Mesenchymal stem cell (in vitro differentiated cells and primary cell): ENCODE results near the gene AKIRIN2.

ENCODE experiments used
- DNase-seq: peaks from one replicate; pipeline ENCODE4 v3.0.0-alpha.2; 2013
- H2AFZ ChIP-seq: one replicate; pipeline ENCODE4 v1.6.1; 2013; ENCODE audit warnings: low read depth, mild to moderate bottlenecking, control low read depth, inconsistent platforms, low read length, moderate library complexity
- H2AK5ac ChIP-seq: 2 replicates; pipeline ENCODE4 v1.6.1; 2013; ENCODE audit warnings: low read length, moderate library complexity, mild to moderate bottlenecking, inconsistent platforms; ENCODE audit not compliant: severe bottlenecking
- H2BK120ac ChIP-seq: one replicate; pipeline ENCODE4 v1.6.1; 2013; ENCODE audit warnings: low read depth, mild to moderate bottlenecking, inconsistent platforms, low read length, moderate library complexity
- H2BK12ac ChIP-seq, 2 experiments: one replicate each; pipeline ENCODE4 v1.6.1; 2013; ENCODE audit warnings: inconsistent platforms in 2 of 2, low read length in 2 of 2, mild to moderate bottlenecking in 2 of 2, moderate library complexity in 2 of 2, control low read depth in 1 of 2
- H2BK15ac ChIP-seq: one replicate; pipeline ENCODE4 v1.6.1; 2013; ENCODE audit warnings: mild to moderate bottlenecking, low read depth, inconsistent platforms; ENCODE audit not compliant: poor library complexity, severe bottlenecking
- H2BK5ac ChIP-seq: 2 replicates; pipeline ENCODE4 v1.6.1; 2013; ENCODE audit warnings: low read depth, mild to moderate bottlenecking, low read length, control low read depth, inconsistent platforms; ENCODE audit not compliant: poor library complexity, severe bottlenecking
- H3K14ac ChIP-seq, 2 experiments: one replicate each; pipeline ENCODE4 v1.6.1; 2013; ENCODE audit warnings: inconsistent platforms in 2 of 2, low read length in 2 of 2, control low read depth in 1 of 2, mild to moderate bottlenecking in 1 of 2, moderate library complexity in 1 of 2
- H3K18ac ChIP-seq, 2 experiments: one replicate each; pipeline ENCODE4 v1.6.1; 2013; ENCODE audit warnings: inconsistent platforms in 2 of 2, low read length in 2 of 2, control low read depth in 1 of 2, low read depth in 1 of 2, mild to moderate bottlenecking in 1 of 2
- H3K23ac ChIP-seq, 2 experiments: one replicate each; pipeline ENCODE4 v1.6.1; 2013; ENCODE audit warnings: inconsistent platforms in 2 of 2, low read length in 2 of 2, mild to moderate bottlenecking in 2 of 2, moderate library complexity in 2 of 2, control low read depth in 1 of 2
- H3K27ac ChIP-seq: 2 replicates; pipeline ENCODE4 v1.5.1; 2013; ENCODE audit warnings: mild to moderate bottlenecking, moderate library complexity, low read length, control low read depth, inconsistent platforms; ENCODE audit not compliant: poor library complexity, severe bottlenecking
- H3K27me3 ChIP-seq, 2 experiments: 2 replicates each; pipeline versions ENCODE4 v1.6.1 to v1.7.0; 2013; ENCODE audit warnings: low read length in 2 of 2, mild to moderate bottlenecking in 2 of 2, moderate library complexity in 2 of 2, control low read depth in 1 of 2, inconsistent platforms in 1 of 2; ENCODE audit not compliant: control insufficient read depth in 1 of 2, insufficient read depth in 1 of 2
- H3K36me3 ChIP-seq, 2 experiments: 2 replicates each; pipeline versions ENCODE4 v1.6.1 to v1.7.0; 2013; ENCODE audit warnings: low read length in 2 of 2, control low read depth in 1 of 2, inconsistent platforms in 1 of 2, low read depth in 1 of 2, mild to moderate bottlenecking in 1 of 2; ENCODE audit not compliant: insufficient read depth in 2 of 2, control insufficient read depth in 1 of 2
- H3K4ac ChIP-seq, 2 experiments: one replicate each; pipeline ENCODE4 v1.6.1; 2013; ENCODE audit warnings: inconsistent platforms in 2 of 2, low read length in 2 of 2, mild to moderate bottlenecking in 2 of 2, moderate library complexity in 2 of 2, control low read depth in 1 of 2, low read depth in 1 of 2
- H3K4me1 ChIP-seq: 2 replicates; pipeline ENCODE4 v1.6.1; 2013; ENCODE audit warnings: low read depth, low read length, control low read depth; ENCODE audit not compliant: control insufficient read depth, insufficient read depth
- H3K4me2 ChIP-seq: 2 replicates; pipeline ENCODE4 v1.6.1; 2013; ENCODE audit warnings: low read length, mild to moderate bottlenecking, inconsistent platforms; ENCODE audit not compliant: poor library complexity, severe bottlenecking
- H3K4me3 ChIP-seq, 2 experiments: 2 replicates each; pipeline versions ENCODE4 v1.5.1 to v1.7.0; 2013; ENCODE audit warnings: low read length in 2 of 2, mild to moderate bottlenecking in 2 of 2, control low read depth in 1 of 2, low read depth in 1 of 2; ENCODE audit not compliant: insufficient read depth in 1 of 2
- H3K79me1 ChIP-seq: replicated peaks from 2 replicates; pipeline ENCODE4 v1.6.1; 2013; ENCODE audit warnings: mild to moderate bottlenecking, control low read depth, low read length, inconsistent platforms; ENCODE audit not compliant: poor library complexity, severe bottlenecking
- H3K9ac ChIP-seq: 2 replicates; pipeline ENCODE4 v1.7.0; 2013; ENCODE audit warnings: mild to moderate bottlenecking, low read length, moderate library complexity
- H3K9me3 ChIP-seq: 2 replicates; pipeline ENCODE4 v1.7.0; 2013; ENCODE audit warnings: mild to moderate bottlenecking, low read length; ENCODE audit not compliant: control insufficient read depth
- H4K8ac ChIP-seq: one replicate; pipeline ENCODE4 v1.6.1; 2013; ENCODE audit warnings: inconsistent platforms, mild to moderate bottlenecking, low read length, moderate library complexity
- H4K91ac ChIP-seq: one replicate; pipeline ENCODE4 v1.6.1; 2013; ENCODE audit warnings: mild to moderate bottlenecking, low read length, inconsistent platforms
- WGBS: methylation state at CpG from one replicate; pipeline ENCODE4 v1.1.7; 2013; ENCODE audit warnings: mixed read lengths; 5-methylcytosine and 5-hydroxymethylcytosine counted together

The AKIRIN2 gene

DNA sequence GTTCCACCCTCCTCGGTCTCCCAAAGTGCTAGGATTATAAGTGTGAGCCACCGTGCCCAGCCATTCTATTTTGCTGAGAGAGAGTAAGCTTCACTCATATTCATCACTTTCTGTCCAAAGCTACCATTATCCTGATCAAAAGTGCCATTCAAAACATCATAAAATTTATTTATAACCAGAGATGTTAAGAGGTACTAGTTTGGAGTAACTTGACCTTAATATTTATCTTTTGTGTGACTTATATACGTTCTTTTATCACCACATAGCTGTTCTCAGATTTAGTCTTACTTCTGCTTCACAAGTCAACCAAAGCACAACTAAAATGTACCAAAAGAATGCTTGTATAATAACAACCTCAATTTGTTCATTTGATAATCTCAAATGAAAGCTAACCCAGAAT, 18.1 kb downstream of the AKIRIN2 start:
- no peak for DNase-seq
- Histone ChIP-seq H3K36me3 (peaks cover 3 to 18% of the 10 kb centered on the region in 2 experiments), H2AK5ac (no peak overlapping the region), H3K27ac (no peak overlapping the region), H3K4me2 (no peak overlapping the region), H3K4me1 (peaks cover 4% of the 10 kb centered on the region), H3K27me3 (no peaks in the 10 kb centered on the region), H4K91ac (no peak overlapping the region), H3K9ac (no peak overlapping the region), H2BK12ac (no peak overlapping the region), H3K4me3 (no peak overlapping the region), H2BK5ac (no peak overlapping the region), H3K23ac (no peak overlapping the region), H2BK120ac (no peak overlapping the region), H4K8ac (no peak overlapping the region), H3K79me1 (no peaks in the 10 kb centered on the region), H3K14ac (no peak overlapping the region), H3K9me3 (no peaks in the 10 kb centered on the region), H3K4ac (no peak overlapping the region), H3K18ac (no peak overlapping the region), H2BK15ac (no peak overlapping the region), H2AFZ (no peak overlapping the region)
- WGBS = 89% methylated on average over 3 of the region's 3 CpGs

DNA sequence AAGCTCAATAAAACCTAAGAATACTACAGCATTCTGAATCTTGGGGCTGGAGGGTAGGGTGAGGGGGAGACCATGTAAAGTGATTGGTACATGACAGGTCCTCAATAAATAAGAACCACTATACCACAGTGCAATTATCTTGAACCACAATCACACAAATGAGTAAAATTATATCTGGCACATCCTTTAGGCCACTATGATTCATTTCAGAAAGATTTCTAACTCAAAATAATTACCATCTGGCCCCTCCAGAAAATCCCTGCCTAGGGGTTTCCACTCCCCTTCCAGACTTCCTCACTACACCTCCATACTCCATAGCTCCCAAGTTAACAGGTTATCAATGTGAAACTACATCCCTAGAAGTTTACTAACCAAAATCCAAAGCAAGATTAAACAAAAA, 19.7 kb downstream of the AKIRIN2 start:
- H2BK5ac ChIP-seq = no peak overlapping the region
- no peak overlapping the region for H3K27ac ChIP-seq
- DNase-seq = no peak
- no peak overlapping the region for H3K23ac ChIP-seq
- no peak overlapping the region for H4K8ac ChIP-seq
- no peak overlapping the region for H2BK120ac ChIP-seq
- no peak overlapping the region for H2BK15ac ChIP-seq
- H3K9me3 ChIP-seq = no peaks in the 10 kb centered on the region
- H3K9ac ChIP-seq = no peak overlapping the region
- peaks cover 3% of the 10 kb centered on the region for H3K4me1 ChIP-seq
- no peak overlapping the region for H3K4ac ChIP-seq
- no peak overlapping the region for H3K14ac ChIP-seq
- no peak overlapping the region for H3K4me3 ChIP-seq
- no peak overlapping the region for H4K91ac ChIP-seq
- H3K36me3 ChIP-seq = peaks cover 3 to 30% of the 10 kb centered on the region in 2 experiments
- no peak overlapping the region for H2BK12ac ChIP-seq
- H2AK5ac ChIP-seq = no peak overlapping the region
- H3K4me2 ChIP-seq = no peak overlapping the region
- H3K79me1 ChIP-seq = no peaks in the 10 kb centered on the region
- H2AFZ ChIP-seq = no peak overlapping the region
- no peaks in the 10 kb centered on the region for H3K27me3 ChIP-seq
- no peak overlapping the region for H3K18ac ChIP-seq

DNA sequence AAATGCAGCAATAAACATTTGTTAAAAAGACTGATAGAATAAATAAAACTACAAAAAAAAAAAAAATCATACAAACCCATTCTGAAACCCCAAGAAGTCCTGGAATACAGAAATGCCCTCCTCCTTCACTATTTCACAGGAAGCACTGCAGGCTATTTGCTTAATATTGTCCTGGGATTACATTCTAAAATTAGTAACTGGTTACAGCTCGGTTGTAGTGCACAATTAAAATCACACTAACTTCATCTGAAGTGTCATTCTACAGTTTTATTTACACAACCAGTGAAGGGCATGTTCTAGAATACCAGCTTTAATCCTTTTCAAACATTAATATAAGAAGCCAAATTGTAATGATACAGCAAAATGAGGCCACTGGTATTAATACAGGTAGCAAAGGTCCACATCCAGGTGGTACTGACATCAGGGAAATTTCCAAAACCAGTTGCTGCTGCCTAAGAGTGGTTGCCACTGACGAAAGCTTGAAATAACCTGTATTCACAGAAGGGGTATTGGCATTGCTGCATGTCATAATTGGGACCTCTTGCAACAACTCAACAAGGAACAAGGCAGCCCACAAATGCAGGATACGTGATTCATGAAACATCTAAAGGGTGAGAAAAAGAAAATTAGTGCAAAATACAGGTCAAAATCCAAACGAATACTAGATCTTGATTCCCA, 26.9 kb downstream of the AKIRIN2 start:
- H2AFZ ChIP-seq = no peak overlapping the region
- H2BK15ac ChIP-seq = no peak overlapping the region
- H3K23ac ChIP-seq = no peak overlapping the region
- H3K27ac ChIP-seq = no peak overlapping the region
- H3K9ac ChIP-seq = no peak overlapping the region
- no peaks in the 10 kb centered on the region for H3K27me3 ChIP-seq
- H3K18ac ChIP-seq = no peak overlapping the region
- no peak for DNase-seq
- no peak overlapping the region for H3K4me2 ChIP-seq
- no peak overlapping the region for H2BK5ac ChIP-seq
- H2AK5ac ChIP-seq = no peak overlapping the region
- H3K14ac ChIP-seq = no peak overlapping the region
- H3K4me3 ChIP-seq = no peak overlapping the region
- peaks cover 7% of the 10 kb centered on the region for H3K79me1 ChIP-seq
- H4K91ac ChIP-seq = no peak overlapping the region
- no peak overlapping the region for H4K8ac ChIP-seq
- H3K9me3 ChIP-seq = no peaks in the 10 kb centered on the region
- H3K4ac ChIP-seq = no peak overlapping the region
- peaks cover 12 to 76% of the 10 kb centered on the region in 2 experiments for H3K36me3 ChIP-seq
- H3K4me1 ChIP-seq = peaks cover 2% of the 10 kb centered on the region
- WGBS = 100% methylated on average over 4 of the region's 4 CpGs
- H2BK120ac ChIP-seq = no peak overlapping the region
- no peak overlapping the region for H2BK12ac ChIP-seq

DNA sequence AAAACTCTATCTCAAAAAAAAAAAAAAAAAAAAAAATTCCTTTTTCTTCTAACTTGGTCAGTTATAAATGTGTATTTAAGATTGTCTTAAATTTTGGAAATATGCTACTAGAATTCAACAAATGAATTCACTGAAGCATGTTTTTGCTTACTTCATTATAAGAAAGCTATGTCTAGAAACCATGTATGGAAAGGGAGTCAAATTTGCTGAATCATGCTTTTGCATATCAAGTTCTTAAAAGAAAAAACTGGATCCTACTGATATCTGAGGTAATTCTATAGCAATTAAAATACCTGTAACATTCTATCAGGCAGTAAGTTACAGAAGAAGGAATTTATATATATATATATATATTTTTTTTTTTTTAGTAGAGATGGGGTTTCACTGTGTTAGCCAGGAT, 27.7 kb downstream of the AKIRIN2 start:
- H2AFZ ChIP-seq = no peak overlapping the region
- no peaks in the 10 kb centered on the region for H3K27me3 ChIP-seq
- H3K9me3 ChIP-seq = no peaks in the 10 kb centered on the region
- no peak overlapping the region for H3K4me3 ChIP-seq
- DNase-seq = no peak
- no peak overlapping the region for H4K91ac ChIP-seq
- no peak overlapping the region for H3K4ac ChIP-seq
- H2BK12ac ChIP-seq = no peak overlapping the region
- H3K4me2 ChIP-seq = no peak overlapping the region
- no peak overlapping the region for H2AK5ac ChIP-seq
- H3K79me1 ChIP-seq = peaks cover 7% of the 10 kb centered on the region
- no peak overlapping the region for H2BK15ac ChIP-seq
- no peak overlapping the region for H2BK120ac ChIP-seq
- H3K4me1 ChIP-seq = peaks cover 3% of the 10 kb centered on the region
- no peak overlapping the region for H3K9ac ChIP-seq
- H3K27ac ChIP-seq = no peak overlapping the region
- no peak overlapping the region for H3K14ac ChIP-seq
- no peak overlapping the region for H3K18ac ChIP-seq
- peaks cover 12 to 76% of the 10 kb centered on the region in 2 experiments for H3K36me3 ChIP-seq
- H2BK5ac ChIP-seq = no peak overlapping the region
- H3K23ac ChIP-seq = no peak overlapping the region
- no peak overlapping the region for H4K8ac ChIP-seq
